Esophagus muscularis mucosa (tissue), 4 donors: Measurements from ENCODE around the gene DOK7. TPM values are rescaled to one million over a fixed set of nuclear protein-coding genes. Genes with fewer than 3 reads are reported as not detected.

Experiments used
- DNase-seq: peaks from one replicate; pipeline ENCODE4 v3.0.0-alpha.2; 2017; ENCODE audit errors: extremely low spot score
- H3K27ac ChIP-seq, 4 donors: fragments of 200-600 bp; sonication (generic); replicated peaks in 1 of 4; 1 replicate in 3 of 4; 2 replicates in 1 of 4; pipeline ENCODE4 v1.5.1; 2016 to 2019; ENCODE audit warnings: mild to moderate bottlenecking in 1 of 4
- H3K27me3 ChIP-seq, 4 donors: fragments of 200-600 bp; sonication (generic); one replicate each; pipeline versions ENCODE4 v1.5.1 to v1.6.0; 2016 to 2019
- H3K36me3 ChIP-seq, 4 donors: fragments of 200-600 bp; sonication (generic); one replicate each; pipeline ENCODE4 v1.5.1; 2016 to 2019
- H3K4me1 ChIP-seq, 4 donors: fragments of 200-600 bp; sonication (generic); one replicate each; pipeline ENCODE4 v1.5.1; 2016 to 2019
- H3K4me3 ChIP-seq, 4 donors: fragments of 200-600 bp; sonication (generic); 1 replicate in 2 of 4; 2 replicates in 2 of 4; pipeline ENCODE4 v1.5.1; 2016 to 2019; ENCODE audit warnings: mild to moderate bottlenecking in 4 of 4, moderate library complexity in 1 of 4
- H3K9me3 ChIP-seq, 4 donors: fragments of 200-600 bp; sonication (generic); 1 replicate in 3 of 4; 2 replicates in 1 of 4; pipeline ENCODE4 v1.5.1; 2016 to 2019
- CTCF ChIP-seq, 3 experiments: fragments of 200-600 bp in 2 of 3; fragments of 450-650 bp in 1 of 3; sonication (generic) in 2 of 3; IDR thresholded peaks; one replicate each; pipeline ENCODE4 v1.5.1; 2017 to 2019; ENCODE audit warnings: antibody characterized with exemption in 3 of 3, mild to moderate bottlenecking in 2 of 3, moderate library complexity in 1 of 3
- EP300 ChIP-seq: sonication (generic); formaldehyde crosslinking; IDR thresholded peaks from one replicate; pipeline ENCODE4 v1.6.1; 2017; ENCODE audit warnings: antibody characterized with exemption
- POLR2A ChIP-seq: fragments of 450-650 bp; IDR thresholded peaks from one replicate; pipeline ENCODE4 v1.6.1; 2017; ENCODE audit warnings: antibody characterized with exemption, moderate library complexity, mild to moderate bottlenecking, low read depth
- POLR2AphosphoS5 ChIP-seq, 2 donors: sonication (generic); formaldehyde crosslinking; IDR thresholded peaks; one replicate each; pipeline ENCODE4 v1.6.1; 2017; ENCODE audit warnings: antibody characterized with exemption in 2 of 2
- WGBS: methylation state at CpG from one replicate; pipeline ENCODE4 v1.1.5; 2018; 5-methylcytosine and 5-hydroxymethylcytosine counted together
- intact Hi-C: fragments of 100-400 bp; cut with DNase I; formaldehyde crosslinking; loops from one replicate; pipeline ENCODE4 v1.15.1; 2023
- total RNA-seq, 4 donors: library from RNA; depleted of rRNA; stranded (reverse); fragments of >200 nt; gene quantifications; one replicate each; pipeline versions ENCODE4 v1.1.0 to v1.2.1, GENCODE V29; 2016

Gene DOK7
- total RNA-seq, 4 donors from 2014 or later: 0.50 to 1.7 (median 1.4) TPM

GRCh38 chr4:3445829-3446545, 17.1 kb upstream of the DOK7 start:
- Histone ChIP-seq H3K36me3 (no peaks in the 10 kb centered on the region), H3K4me1 (peaks cover 0 to 12% (median 8%) of the 10 kb centered on the region in 4 donors), H3K27ac (no peak overlapping the region), H3K4me3 (no peak overlapping the region), H3K27me3 (peaks cover 0 to 18% (median 0%) of the 10 kb centered on the region in 4 donors), H3K9me3 (peaks cover 0 to 5% (median 0%) of the 10 kb centered on the region in 4 donors)
- no peak for TF ChIP-seq POLR2A
- no peak for TF ChIP-seq POLR2AphosphoS5 (IDR thresholded peaks at IDR 0.05)
- no peak for TF ChIP-seq EP300
- TF ChIP-seq CTCF (IDR thresholded peaks at IDR 0.05): no peak
- WGBS: 91% methylated on average over 24 of the region's 34 CpGs
- no peak for DNase-seq
- intact Hi-C loops: no loop called here

GRCh38 chr4:3446631-3447320, 16.3 kb upstream of the DOK7 start:
- H3K36me3 ChIP-seq: no peaks in the 10 kb centered on the region
- DNase-seq: no peak
- intact Hi-C loops: no loop called here
- no peak overlapping the region for H3K4me3 ChIP-seq
- peaks cover 0 to 19% (median 15%) of the 10 kb centered on the region in 4 donors for H3K4me1 ChIP-seq
- WGBS: 97% methylated on average over 6 of the region's 22 CpGs
- H3K27me3 ChIP-seq: peaks cover 0 to 17% (median 0%) of the 10 kb centered on the region in 4 donors
- no peak overlapping the region for H3K27ac ChIP-seq
- TF ChIP-seq POLR2AphosphoS5 (IDR thresholded peaks at IDR 0.05) (no peak), POLR2A (no peak), CTCF (IDR thresholded peaks at IDR 0.05) (no peak), EP300 (no peak)
- peaks cover 0 to 5% (median 0%) of the 10 kb centered on the region in 4 donors for H3K9me3 ChIP-seq

GRCh38 chr4:3447431-3448395, 15.4 kb upstream of the DOK7 start:
- no peak for DNase-seq
- no peak overlapping the region for H3K27ac ChIP-seq
- TF ChIP-seq POLR2A: no peak
- TF ChIP-seq EP300: no peak
- TF ChIP-seq CTCF (IDR thresholded peaks at IDR 0.05): no peak
- no peak for TF ChIP-seq POLR2AphosphoS5 (IDR thresholded peaks at IDR 0.05)
- peaks cover 0 to 12% (median 0%) of the 10 kb centered on the region in 4 donors for H3K27me3 ChIP-seq
- no peaks in the 10 kb centered on the region for H3K36me3 ChIP-seq
- H3K4me3 ChIP-seq: no peak overlapping the region
- WGBS: 94% methylated on average over 26 of the region's 53 CpGs
- peaks cover 0 to 23% (median 21%) of the 10 kb centered on the region in 4 donors for H3K4me1 ChIP-seq
- H3K9me3 ChIP-seq: peaks cover 0 to 5% (median 0%) of the 10 kb centered on the region in 4 donors
- intact Hi-C loops: no loop called here

- no peak overlapping the region for H3K4me3 ChIP-seq
- H3K36me3 ChIP-seq: no peaks in the 10 kb centered on the region
- 92% methylated on average over 16 of the region's 21 CpGs for WGBS
- H3K27me3 ChIP-seq: no peaks in the 10 kb centered on the region
- TF ChIP-seq EP300 (no peak), CTCF (IDR thresholded peaks at IDR 0.05) (no peak)
- DNase-seq: no peak
- peaks cover 0 to 14% (median 12%) of the 10 kb centered on the region in 4 donors for H3K4me1 ChIP-seq
- intact Hi-C loops: no loop called here
- H3K27ac ChIP-seq: no peak overlapping the region
- no peaks in the 10 kb centered on the region for H3K9me3 ChIP-seq
These were observed 14.0 kb upstream of the DOK7 start for GRCh38 chr4:3449047-3449573.
